ENCODE results near the gene SGMS1.

DNA sequence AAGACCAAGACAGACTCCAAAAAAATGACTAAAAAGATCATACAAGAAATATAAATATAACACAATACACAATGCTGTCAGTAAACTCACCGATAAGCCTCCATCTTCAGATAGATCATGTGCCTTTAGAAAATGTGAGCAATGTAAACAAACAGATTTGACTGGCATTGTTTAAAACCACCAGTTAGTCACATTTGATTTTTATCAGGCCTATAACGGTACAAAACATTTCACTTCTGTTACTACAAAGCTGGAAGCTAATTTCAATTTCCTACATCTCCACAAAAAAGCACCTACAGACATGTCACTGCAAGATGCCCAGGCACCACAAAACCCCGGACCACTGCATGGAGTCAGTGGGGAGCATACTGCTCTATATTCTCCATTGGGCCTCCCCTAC, 18.9 kb downstream of the SGMS1 start:
- no peak for TF ChIP-seq CTCF (IDR thresholded peaks at IDR 0.05)
- no peak; the same call in 1 of the 2 replicates for TF ChIP-seq JUND (IDR thresholded peaks at IDR 0.05)
- TF ChIP-seq POLR2AphosphoS5 (IDR thresholded peaks at IDR 0.05; ENCODE audit: low read depth, low read length), result no peak
- TF ChIP-seq MAX (IDR thresholded peaks at IDR 0.05; ENCODE audit: low read depth), result no peak
- TF ChIP-seq, protein P1, sequence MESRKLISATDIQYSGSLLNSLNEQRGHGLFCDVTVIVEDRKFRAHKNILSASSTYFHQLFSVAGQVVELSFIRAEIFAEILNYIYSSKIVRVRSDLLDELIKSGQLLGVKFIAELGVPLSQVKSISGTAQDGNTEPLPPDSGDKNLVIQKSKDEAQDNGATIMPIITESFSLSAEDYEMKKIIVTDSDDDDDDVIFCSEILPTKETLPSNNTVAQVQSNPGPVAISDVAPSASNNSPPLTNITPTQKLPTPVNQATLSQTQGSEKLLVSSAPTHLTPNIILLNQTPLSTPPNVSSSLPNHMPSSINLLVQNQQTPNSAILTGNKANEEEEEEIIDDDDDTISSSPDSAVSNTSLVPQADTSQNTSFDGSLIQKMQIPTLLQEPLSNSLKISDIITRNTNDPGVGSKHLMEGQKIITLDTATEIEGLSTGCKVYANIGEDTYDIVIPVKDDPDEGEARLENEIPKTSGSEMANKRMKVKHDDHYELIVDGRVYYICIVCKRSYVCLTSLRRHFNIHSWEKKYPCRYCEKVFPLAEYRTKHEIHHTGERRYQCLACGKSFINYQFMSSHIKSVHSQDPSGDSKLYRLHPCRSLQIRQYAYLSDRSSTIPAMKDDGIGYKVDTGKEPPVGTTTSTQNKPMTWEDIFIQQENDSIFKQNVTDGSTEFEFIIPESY (IDR thresholded peaks at IDR 0.05; ENCODE audit: borderline replicate concordance, low read depth), result no peak
- TF ChIP-seq CHD2 (IDR thresholded peaks at IDR 0.05; ENCODE audit: low read length, partially characterized antibody), result no peak
- TF ChIP-seq EZH2phosphoT487 (IDR thresholded peaks at IDR 0.05; ENCODE audit: borderline replicate concordance, low read depth), result no peak
- no peak for TF ChIP-seq USF2 (IDR thresholded peaks at IDR 0.05; ENCODE audit: borderline replicate concordance, low read depth, low read length)
- TF ChIP-seq REST (IDR thresholded peaks at IDR 0.05; ENCODE audit: low read depth, low read length), result no peak
